Measurements from ENCODE around the gene SUSD6.

DNA sequence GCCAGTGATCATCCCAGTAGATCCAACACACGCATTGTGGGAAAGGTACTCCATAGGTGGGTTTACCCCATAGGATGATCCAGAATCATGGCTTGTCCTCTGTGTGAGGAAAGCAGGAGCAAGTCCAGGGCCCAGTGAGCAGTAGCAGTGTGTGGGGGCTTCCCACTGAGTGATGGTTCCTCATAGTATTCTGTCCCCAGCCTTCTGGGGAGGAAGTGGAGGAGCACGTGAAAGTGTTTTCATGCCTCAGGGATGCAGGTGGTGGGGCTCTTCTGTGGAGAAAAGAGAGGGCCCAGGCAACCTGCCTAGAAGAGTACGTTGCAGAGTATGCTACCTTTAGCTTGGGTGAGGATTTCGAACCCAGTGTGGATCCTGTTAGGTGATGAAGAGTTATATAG, 56.5 kb downstream of the SUSD6 start:
- TF ChIP-seq CTCF (IDR thresholded peaks at IDR 0.05; ENCODE audit: low read length) (no peak), EZH2 (optimal IDR thresholded peaks at IDR 0.05; ENCODE audit: low read depth, low read length) (no peak)

Data from MM.1S (cell line).